ENCODE measurements around the gene GNB5. TPM values are rescaled to one million over a fixed set of nuclear protein-coding genes. Genes with fewer than 3 reads are reported as not detected.

The GNB5 gene
- total and polyA plus RNA-seq, 4 experiments from 2014 or later: 52.2 to 69.9 (median 61.8) TPM

- Mint-ChIP-seq H3K27me3 (no peaks in the 10 kb centered on the region), H3K27ac (peak overlapping the region in 6 of 7 donors; percentile 19 to 86 (median 74)), H3K9me3 (no peaks in the 10 kb centered on the region), H3K36me3 (peaks cover 19 to 32% of the 10 kb centered on the region in 2 donors), H3K4me3 (peak overlapping the region in 1 of 8 donors; percentile 4), H3K4me1 (peaks cover 9 to 14% (median 11%) of the 10 kb centered on the region in 4 donors)
- peaks cover 7% of the 10 kb centered on the region for H3K4me1 ChIP-seq (ENCODE audit: insufficient read depth, low read length)
- no peak overlapping the region for H3K4me3 ChIP-seq (ENCODE audit: low read length in 2 of 2)
- no peak for DNase-seq
- H3K27ac ChIP-seq (ENCODE audit: low read depth, low read length): no peak overlapping the region
- ChIA-PET CTCF (ENCODE audit: partially characterized antibody) (interaction anchor here (1.0 to 6.0 kb wide), 3 partner anchors 13 to 55 kb away, joined by 3 to 66 read pairs (median 4); no protein-coding TSS in a partner anchor), POLR2A (ENCODE audit: partially characterized antibody) (interaction anchor here (1.0 kb wide), 1 partner anchor 46 kb away, joined by 3 read pairs; no protein-coding TSS in a partner anchor)
- intact Hi-C loops (cut with micrococcal nuclease): no loop called here
- peaks cover 9% of the 10 kb centered on the region for H3K36me3 ChIP-seq (ENCODE audit: insufficient read depth, low read length)
- no peaks in the 10 kb centered on the region for H3K27me3 ChIP-seq (ENCODE audit: insufficient read depth, low read length)
- no peaks in the 10 kb centered on the region for H3K9me3 ChIP-seq (ENCODE audit: control insufficient read depth in 1 of 2, low read length in 2 of 2)
Observed at GRCh38 chr15:52066842-52067544, 124.2 kb downstream of the GNB5 start.

Other genes starting within 250 kb of the GNB5 start
- gene LEO1, start 219.6 kb downstream of the GNB5 start, total RNA-seq: 10 to 100 TPM; 21.7 to 22.2 TPM
- 10 to 100 TPM; 12.6 to 28.0 TPM for gene LEO1, start 219.6 kb downstream of the GNB5 start, polyA plus RNA-seq
- gene MAPK6, start 172.2 kb downstream of the GNB5 start, total RNA-seq: 10 to 100 TPM; 18.2 to 24.0 TPM
- 1 to 10 TPM; 7.1 to 8.0 TPM for gene MAPK6, start 172.2 kb downstream of the GNB5 start, polyA plus RNA-seq
- under 1 TPM; 0.42 to 0.84 TPM for gene BCL2L10, start 78.6 kb downstream of the GNB5 start, total RNA-seq
- gene BCL2L10, start 78.6 kb downstream of the GNB5 start, polyA plus RNA-seq: not detected
- gene MYO5C, start 104.4 kb upstream of the GNB5 start, total RNA-seq: under 1 TPM; 0.19 to 0.29 TPM
- gene MYO5C, start 104.4 kb upstream of the GNB5 start, polyA plus RNA-seq: under 1 TPM in 1 of 2 donors, not detected in 1; 0.29 TPM